ENCODE results near the gene KIF9. TPM values are rescaled to one million over a fixed set of nuclear protein-coding genes. Genes with fewer than 3 reads are reported as not detected.
A peak's percentile ranks its signal among the peaks of the same experiment; 100 is the strongest.

KIF9 gene
- total RNA-seq, 1 donor from 2014 or later: 12.1 TPM

DNA sequence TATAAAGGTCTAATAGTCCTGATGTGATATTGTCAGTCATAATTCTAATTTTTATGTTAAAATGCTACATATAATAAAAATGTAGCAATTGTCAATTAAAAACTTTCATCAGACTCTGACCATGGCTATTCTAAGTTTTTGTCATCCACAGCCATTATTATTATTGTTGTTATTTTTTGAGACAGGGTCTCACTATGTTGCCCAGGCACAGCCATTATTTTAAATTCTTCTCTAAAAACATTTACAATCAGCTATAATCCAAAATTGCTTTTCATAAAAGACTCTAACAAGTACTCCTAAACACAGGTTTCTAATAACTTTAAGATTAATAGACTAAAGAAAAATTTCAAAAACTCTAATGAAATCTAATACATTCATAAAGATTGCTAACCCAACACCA lies 77.7 kb downstream of the KIF9 start:
- Mint-ChIP-seq H3K36me3 (ENCODE audit: low read depth, unreplicated experiment) (no peaks in the 10 kb centered on the region), H3K4me1 (ENCODE audit: unreplicated experiment) (no peaks in the 10 kb centered on the region), H3K27me3 (ENCODE audit: unreplicated experiment) (no peaks in the 10 kb centered on the region), H3K4me3 (ENCODE audit: unreplicated experiment) (no peak overlapping the region), H3K9me3 (ENCODE audit: unreplicated experiment) (no peaks in the 10 kb centered on the region), H3K27ac (ENCODE audit: unreplicated experiment) (no peak overlapping the region)
- no peak for DNase-seq (ENCODE audit: low spot score)
- TF ChIP-seq CTCF (IDR thresholded peaks at IDR 0.05; ENCODE audit: unreplicated experiment): no peak

GRCh38 chr3:47202542-47202941 lies 80.1 kb downstream of the KIF9 start:
- no peaks in the 10 kb centered on the region for H3K27me3 Mint-ChIP-seq (ENCODE audit: unreplicated experiment)
- H3K4me3 Mint-ChIP-seq (ENCODE audit: unreplicated experiment): no peak overlapping the region
- no peak for DNase-seq (ENCODE audit: low spot score)
- no peaks in the 10 kb centered on the region for H3K4me1 Mint-ChIP-seq (ENCODE audit: unreplicated experiment)
- TF ChIP-seq CTCF (IDR thresholded peaks at IDR 0.05; ENCODE audit: unreplicated experiment): no peak
- no peaks in the 10 kb centered on the region for H3K9me3 Mint-ChIP-seq (ENCODE audit: unreplicated experiment)
- H3K36me3 Mint-ChIP-seq (ENCODE audit: low read depth, unreplicated experiment): no peaks in the 10 kb centered on the region
- no peak overlapping the region for H3K27ac Mint-ChIP-seq (ENCODE audit: unreplicated experiment)

DNA sequence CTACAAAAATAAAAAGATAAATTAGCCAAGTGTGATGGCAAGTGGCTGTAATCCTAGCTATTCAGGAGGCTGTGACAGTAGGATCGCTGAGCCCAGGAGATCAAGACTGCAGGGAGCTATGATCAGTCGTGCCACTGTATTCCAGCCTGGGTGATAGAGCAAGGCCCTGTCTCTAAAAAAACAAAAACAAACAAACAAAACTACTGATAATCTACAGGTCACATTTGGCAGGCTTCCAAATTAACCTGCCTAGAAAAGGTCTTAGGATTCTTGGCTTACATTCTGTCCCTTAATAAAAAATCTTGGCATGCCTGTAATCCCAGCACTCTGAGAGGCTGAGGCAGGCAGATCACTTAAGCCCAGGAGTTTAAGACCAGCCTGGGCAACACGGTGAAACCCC lies 85.3 kb downstream of the KIF9 start:
- no peak for TF ChIP-seq CTCF (IDR thresholded peaks at IDR 0.05; ENCODE audit: unreplicated experiment)
- Mint-ChIP-seq H3K4me1 (ENCODE audit: unreplicated experiment) (no peaks in the 10 kb centered on the region), H3K9me3 (ENCODE audit: unreplicated experiment) (no peaks in the 10 kb centered on the region), H3K36me3 (ENCODE audit: low read depth, unreplicated experiment) (peaks cover 13% of the 10 kb centered on the region), H3K4me3 (ENCODE audit: unreplicated experiment) (no peak overlapping the region), H3K27me3 (ENCODE audit: unreplicated experiment) (peaks cover 4% of the 10 kb centered on the region), H3K27ac (ENCODE audit: unreplicated experiment) (no peak overlapping the region)
- no peak for DNase-seq (ENCODE audit: low spot score)

GRCh38 chr3:47194994-47195393 lies 87.6 kb downstream of the KIF9 start:
- H3K4me1 Mint-ChIP-seq (ENCODE audit: unreplicated experiment): no peaks in the 10 kb centered on the region
- peaks cover 4% of the 10 kb centered on the region for H3K27me3 Mint-ChIP-seq (ENCODE audit: unreplicated experiment)
- no peak overlapping the region for H3K27ac Mint-ChIP-seq (ENCODE audit: unreplicated experiment)
- H3K9me3 Mint-ChIP-seq (ENCODE audit: unreplicated experiment): no peaks in the 10 kb centered on the region
- DNase-seq (ENCODE audit: low spot score): no peak
- H3K4me3 Mint-ChIP-seq (ENCODE audit: unreplicated experiment): no peak overlapping the region
- no peak for TF ChIP-seq CTCF (IDR thresholded peaks at IDR 0.05; ENCODE audit: unreplicated experiment)
- peaks cover 13% of the 10 kb centered on the region for H3K36me3 Mint-ChIP-seq (ENCODE audit: low read depth, unreplicated experiment)

DNA sequence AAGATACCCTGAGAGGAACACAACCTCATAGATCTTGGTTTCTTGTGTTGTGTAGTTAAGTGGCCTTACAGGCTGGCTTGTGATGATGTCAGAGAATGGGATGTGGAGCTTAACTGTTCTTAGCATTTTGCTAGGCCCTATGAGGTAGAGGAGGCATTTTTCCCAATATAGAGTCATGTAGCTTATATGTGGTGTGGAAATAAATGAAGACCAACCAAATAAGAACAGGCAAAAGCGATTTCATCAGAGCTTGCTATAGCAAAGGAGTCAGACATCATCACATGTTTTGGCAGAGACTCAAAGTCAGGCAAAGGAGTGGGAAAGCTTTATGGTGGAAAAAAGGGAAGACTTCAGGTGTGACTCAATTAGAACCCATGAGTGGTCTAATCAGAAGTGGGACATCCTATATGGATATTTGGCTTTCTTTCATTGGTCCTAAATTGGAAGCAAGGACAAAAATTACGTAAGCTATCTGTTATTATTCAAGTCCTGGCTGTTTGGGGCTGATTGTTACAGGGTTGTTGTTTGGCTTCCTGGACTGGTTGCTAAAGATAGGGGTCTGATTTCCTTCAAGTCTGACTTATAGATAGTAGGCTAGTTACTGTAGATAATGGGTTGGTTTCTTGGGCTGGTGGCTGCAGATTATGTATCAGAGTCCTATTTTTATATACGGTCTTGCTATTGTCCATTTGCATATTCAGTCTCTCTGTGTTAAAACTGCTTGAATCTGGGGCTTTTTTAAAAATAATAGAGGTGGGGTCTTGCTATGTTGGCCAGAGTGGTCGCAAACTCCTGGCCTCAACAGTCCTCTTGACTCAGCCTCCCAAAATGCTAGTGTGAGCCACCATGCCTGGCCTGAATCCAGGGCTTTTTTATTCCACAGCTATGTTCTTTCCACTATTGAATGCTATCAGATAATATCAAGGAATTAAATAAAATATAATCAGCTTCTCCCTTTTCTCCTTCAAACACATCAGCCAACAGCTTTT lies 88.4 kb downstream of the KIF9 start:
- no peaks in the 10 kb centered on the region for H3K4me1 Mint-ChIP-seq (ENCODE audit: unreplicated experiment)
- DNase-seq (ENCODE audit: low spot score): no peak
- peaks cover 13% of the 10 kb centered on the region for H3K36me3 Mint-ChIP-seq (ENCODE audit: low read depth, unreplicated experiment)
- H3K4me3 Mint-ChIP-seq (ENCODE audit: unreplicated experiment): peak overlapping the region; percentile 65
- no peaks in the 10 kb centered on the region for H3K9me3 Mint-ChIP-seq (ENCODE audit: unreplicated experiment)
- no peak for TF ChIP-seq CTCF (IDR thresholded peaks at IDR 0.05; ENCODE audit: unreplicated experiment)
- H3K27me3 Mint-ChIP-seq (ENCODE audit: unreplicated experiment): peaks cover 4% of the 10 kb centered on the region
- H3K27ac Mint-ChIP-seq (ENCODE audit: unreplicated experiment): no peak overlapping the region

Measured in endothelial cell (in vitro differentiated cells).